ENCODE results near the gene TMPRSS4. TPM values are rescaled to one million over a fixed set of nuclear protein-coding genes. Genes with fewer than 3 reads are reported as not detected.

TMPRSS4 gene
- total RNA-seq, 1 experiment from 2014 or later, result not detected

- H4K5ac ChIP-seq (ENCODE audit: insufficient read length, low read depth, low read length), result no peak overlapping the region
- H2AFZ ChIP-seq (ENCODE audit: low read length), result no peak overlapping the region
- H3K14ac ChIP-seq (ENCODE audit: insufficient read depth, low read length), result no peak overlapping the region
- H3K23me2 ChIP-seq (ENCODE audit: insufficient read length, low read depth, low read length, poor library complexity, severe bottlenecking), result no peaks in the 10 kb centered on the region
- 0 out of 2 replicates have a peak, but pooled peaks cover 3% of the 10 kb centered on the region for H3K4me1 ChIP-seq (ENCODE audit: insufficient read depth, low read length)
- no peak overlapping the region for H3T11ph ChIP-seq (ENCODE audit: low read length)
- H2BK12ac ChIP-seq (ENCODE audit: insufficient read length, low read depth, low read length), result no peak overlapping the region
- no peaks in the 10 kb centered on the region for H4K20me1 ChIP-seq (ENCODE audit: control insufficient read depth, insufficient read depth, insufficient read length)
- H2AK5ac ChIP-seq (ENCODE audit: insufficient read length, low read length), result no peak overlapping the region
- H3K18ac ChIP-seq (ENCODE audit: insufficient read length, low read depth, low read length), result no peak overlapping the region
- no CpG with 5 or more reads among the region's 2 CpGs for WGBS (ENCODE audit: extremely low coverage, insufficient read length, low lambda C conversion rate)
- no peak overlapping the region for H2BK15ac ChIP-seq (ENCODE audit: low read depth, low read length)
- Mint-ChIP-seq H3K27me3 (ENCODE audit: low read depth) (peaks cover 10% of the 10 kb centered on the region), H3K9me3 (no peaks in the 10 kb centered on the region), H3K4me3 (no peak overlapping the region; a peak in 1 of 5 replicates), H3K4me1 (peaks cover 6 to 20% of the 10 kb centered on the region in 2 experiments), H3K36me3 (ENCODE audit: insufficient read depth in 1 of 3, low read depth in 3 of 3) (no peaks in the 10 kb centered on the region; a peak in 1 of 7 replicates), H3K27ac (no peak overlapping the region)
- H3K27me3 ChIP-seq (ENCODE audit: insufficient read depth, low read length), result no peaks in the 10 kb centered on the region
- H3K4me2 ChIP-seq (ENCODE audit: insufficient read depth, insufficient read length, low read length), result no peak overlapping the region
- no peak overlapping the region for H2BK120ac ChIP-seq (ENCODE audit: low read depth, low read length, poor library complexity, severe bottlenecking)
- no peak overlapping the region for H3K9ac ChIP-seq (ENCODE audit: extremely low read depth, insufficient read length, low read length)
- H3K9me3 ChIP-seq (ENCODE audit: control insufficient read depth, low read depth, low read length), result no peaks in the 10 kb centered on the region
- no peaks in the 10 kb centered on the region for H3K79me2 ChIP-seq (ENCODE audit: insufficient read depth, low read length)
- TF ChIP-seq CTCF (conservative IDR thresholded peaks at IDR 0.05), result no peak
- no peak overlapping the region for H4K91ac ChIP-seq (ENCODE audit: insufficient read length, low read depth, low read length)
- H2BK5ac ChIP-seq (ENCODE audit: insufficient read length, low read length), result no peak overlapping the region
- H2BK20ac ChIP-seq (ENCODE audit: low read depth, low read length, poor library complexity, severe bottlenecking), result no peak overlapping the region
- H3K56ac ChIP-seq (ENCODE audit: insufficient read length, low read depth, low read length), result no peak overlapping the region
- no peak overlapping the region for H4K8ac ChIP-seq (replicated peaks; ENCODE audit: insufficient read length, low read depth, low read length)
- H3K79me1 ChIP-seq (ENCODE audit: insufficient read depth, low read depth, low read length, poor library complexity, severe bottlenecking), result no peaks in the 10 kb centered on the region
- H3K4ac ChIP-seq (ENCODE audit: low read depth, low read length), result no peak overlapping the region
- no peak overlapping the region for H3K23ac ChIP-seq (ENCODE audit: insufficient read length, low read depth, low read length)
- DNase-seq, result no peak
- no peak overlapping the region for H3K27ac ChIP-seq (ENCODE audit: insufficient read length, low read depth, low read length)
Observed at GRCh38 chr11:118106789-118107335, 30.0 kb downstream of the TMPRSS4 start.
